Astrocyte (in vitro differentiated cells and primary cell): ENCODE measurements around the gene UBE2F. TPM values are rescaled to one million over a fixed set of nuclear protein-coding genes. Genes with fewer than 3 reads are reported as not detected.

Source experiments
- DNase-seq: peaks from one replicate; pipeline ENCODE4 v3.0.0-alpha.2; 2010; ENCODE audit warnings: low read depth
- FAIRE-seq: peaks from 2 replicates; lab custom pipeline; 2011; peaks lifted over from hg19 to GRCh38; lab: Jason Lieb, UNC
- H2AFZ ChIP-seq: 2 replicates; pipeline ENCODE4 v1.6.0; 2012; ENCODE audit warnings: low read depth, low read length, inconsistent platforms
- H3K27ac ChIP-seq: 2 replicates; pipeline ENCODE4 v1.5.1; 2011; ENCODE audit warnings: low read depth, low read length, inconsistent platforms
- H3K27me3 ChIP-seq: 2 replicates; pipeline ENCODE4 v1.6.0; 2011; ENCODE audit warnings: low read length, inconsistent platforms; ENCODE audit not compliant: insufficient read depth
- H3K36me3 ChIP-seq: 2 replicates; pipeline ENCODE4 v1.5.1; 2011; ENCODE audit warnings: low read length, inconsistent platforms; ENCODE audit not compliant: insufficient read depth
- H3K4me1 ChIP-seq: 2 replicates; pipeline ENCODE4 v1.5.1; 2011; ENCODE audit warnings: low read length, inconsistent platforms; ENCODE audit not compliant: insufficient read depth
- H3K4me2 ChIP-seq: 2 replicates; pipeline ENCODE4 v1.6.0; 2012; ENCODE audit warnings: low read length, inconsistent platforms
- H3K4me3 ChIP-seq: 2 replicates; pipeline ENCODE4 v1.5.1; 2011; ENCODE audit warnings: low read depth, mild to moderate bottlenecking, low read length, inconsistent platforms; ENCODE audit not compliant: insufficient read depth
- H3K79me2 ChIP-seq: 2 replicates; pipeline ENCODE4 v1.6.0; 2012; ENCODE audit warnings: mild to moderate bottlenecking, low read length, inconsistent platforms; ENCODE audit not compliant: insufficient read depth
- H3K9ac ChIP-seq: 2 replicates; pipeline ENCODE4 v1.6.0; 2012; ENCODE audit warnings: mild to moderate bottlenecking, low read length, inconsistent platforms
- H3K9me3 ChIP-seq: 2 replicates; pipeline ENCODE4 v1.5.1; 2012; ENCODE audit warnings: low read depth, mild to moderate bottlenecking, low read length, inconsistent platforms; ENCODE audit not compliant: insufficient read depth
- H4K20me1 ChIP-seq: 2 replicates; pipeline ENCODE4 v1.6.0; 2012; ENCODE audit warnings: low read length, inconsistent platforms; ENCODE audit not compliant: insufficient read depth
- H3K27ac Mint-ChIP-seq: one replicate; pipeline ENCODE4 v1.8.0; 2021; ENCODE audit warnings: mild to moderate bottlenecking, mixed read lengths; ENCODE audit not compliant: unreplicated experiment
- H3K27me3 Mint-ChIP-seq: one replicate; pipeline ENCODE4 v1.8.0; 2021; ENCODE audit warnings: low read depth, mixed read lengths; ENCODE audit not compliant: unreplicated experiment
- H3K36me3 Mint-ChIP-seq: one replicate; pipeline ENCODE4 v1.8.0; 2021; ENCODE audit warnings: low read depth, mixed read lengths; ENCODE audit not compliant: unreplicated experiment
- H3K4me1 Mint-ChIP-seq: one replicate; pipeline ENCODE4 v1.8.0; 2021; ENCODE audit warnings: low read depth, mixed read lengths; ENCODE audit not compliant: unreplicated experiment
- H3K4me3 Mint-ChIP-seq: one replicate; pipeline ENCODE4 v1.8.0; 2021; ENCODE audit warnings: mild to moderate bottlenecking, moderate library complexity, mixed read lengths; ENCODE audit not compliant: unreplicated experiment
- H3K9me3 Mint-ChIP-seq: one replicate; pipeline ENCODE4 v1.8.0; 2021; ENCODE audit warnings: mild to moderate bottlenecking, mixed read lengths; ENCODE audit not compliant: unreplicated experiment
- EZH2 ChIP-seq: IDR thresholded peaks from 2 replicates; pipeline ENCODE4 v1.6.1; 2012; ENCODE audit warnings: mild to moderate bottlenecking, low read length, inconsistent platforms; ENCODE audit not compliant: insufficient read depth
- total RNA-seq: library from RNA; stranded (reverse); gene quantifications from 2 replicates; pipeline ENCODE4 v1.2.1, GENCODE V29; 2021
- TF ChIP-seq, protein P1 (sequence below): IDR thresholded peaks from 2 replicates; pipeline ENCODE4 v1.5.1; 2011; ENCODE audit warnings: low read depth, mild to moderate bottlenecking, inconsistent platforms, low read length, moderate library complexity; ENCODE audit not compliant: insufficient read depth

Gene UBE2F
- total RNA-seq, 1 donor from 2014 or later = 67.1 TPM

DNA sequence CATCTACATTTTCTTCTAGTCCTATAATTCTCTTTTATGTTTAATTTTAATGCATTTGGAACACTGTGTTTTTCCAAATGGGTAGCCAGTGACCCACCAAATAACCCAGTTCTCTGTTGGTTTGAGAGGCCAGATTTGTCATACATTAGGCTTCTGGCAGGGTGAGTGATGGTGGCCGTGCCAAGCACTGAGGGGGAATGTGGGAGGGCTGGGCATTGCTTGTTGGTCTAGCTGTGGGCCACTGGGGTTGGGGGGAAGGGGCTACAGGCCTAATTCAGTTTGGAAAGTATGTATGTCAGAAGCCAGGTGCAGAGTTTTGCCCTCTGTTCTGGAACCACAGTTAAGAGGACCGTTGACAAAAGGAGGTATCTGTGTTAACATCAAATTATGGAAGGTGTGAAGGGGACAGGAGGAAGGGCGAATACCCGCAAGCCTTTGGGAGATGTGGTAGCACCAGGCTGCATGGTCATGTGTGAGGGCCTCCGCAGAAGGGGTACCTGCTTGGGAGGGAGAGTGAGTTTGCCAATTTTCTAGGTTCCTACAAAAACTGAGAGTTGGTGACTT, 55.9 kb downstream of the UBE2F start:
- Histone ChIP-seq H2AFZ (no peak overlapping the region), H3K9me3 (no peaks in the 10 kb centered on the region), H3K36me3 (no peaks in the 10 kb centered on the region), H3K4me3 (no peak overlapping the region), H3K79me2 (no peaks in the 10 kb centered on the region), H3K4me2 (no peak overlapping the region), H3K27me3 (no peaks in the 10 kb centered on the region), H4K20me1 (peaks cover 4% of the 10 kb centered on the region), H3K9ac (no peak overlapping the region), H3K4me1 (no peaks in the 10 kb centered on the region), H3K27ac (no peak overlapping the region)
- Mint-ChIP-seq H3K27ac (peak overlapping the region; percentile 24), H3K4me1 (peaks cover 21% of the 10 kb centered on the region), H3K4me3 (no peak overlapping the region), H3K36me3 (peaks cover 21% of the 10 kb centered on the region), H3K27me3 (no peaks in the 10 kb centered on the region), H3K9me3 (no peaks in the 10 kb centered on the region)
- TF ChIP-seq EZH2 = no peak
- TF ChIP-seq, protein P1, sequence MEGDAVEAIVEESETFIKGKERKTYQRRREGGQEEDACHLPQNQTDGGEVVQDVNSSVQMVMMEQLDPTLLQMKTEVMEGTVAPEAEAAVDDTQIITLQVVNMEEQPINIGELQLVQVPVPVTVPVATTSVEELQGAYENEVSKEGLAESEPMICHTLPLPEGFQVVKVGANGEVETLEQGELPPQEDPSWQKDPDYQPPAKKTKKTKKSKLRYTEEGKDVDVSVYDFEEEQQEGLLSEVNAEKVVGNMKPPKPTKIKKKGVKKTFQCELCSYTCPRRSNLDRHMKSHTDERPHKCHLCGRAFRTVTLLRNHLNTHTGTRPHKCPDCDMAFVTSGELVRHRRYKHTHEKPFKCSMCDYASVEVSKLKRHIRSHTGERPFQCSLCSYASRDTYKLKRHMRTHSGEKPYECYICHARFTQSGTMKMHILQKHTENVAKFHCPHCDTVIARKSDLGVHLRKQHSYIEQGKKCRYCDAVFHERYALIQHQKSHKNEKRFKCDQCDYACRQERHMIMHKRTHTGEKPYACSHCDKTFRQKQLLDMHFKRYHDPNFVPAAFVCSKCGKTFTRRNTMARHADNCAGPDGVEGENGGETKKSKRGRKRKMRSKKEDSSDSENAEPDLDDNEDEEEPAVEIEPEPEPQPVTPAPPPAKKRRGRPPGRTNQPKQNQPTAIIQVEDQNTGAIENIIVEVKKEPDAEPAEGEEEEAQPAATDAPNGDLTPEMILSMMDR = no peak
- FAIRE-seq = no peak
- DNase-seq = no peak

- DNase-seq = no peak
- peaks cover 22% of the 10 kb centered on the region for H3K36me3 Mint-ChIP-seq
- peaks cover 21% of the 10 kb centered on the region for H3K4me1 Mint-ChIP-seq
- TF ChIP-seq EZH2 = no peak
- TF ChIP-seq, protein P1 = no peak
- no peaks in the 10 kb centered on the region for H3K36me3 ChIP-seq
- no peaks in the 10 kb centered on the region for H3K4me1 ChIP-seq
- H3K27ac Mint-ChIP-seq = no peak overlapping the region
- no peaks in the 10 kb centered on the region for H3K27me3 ChIP-seq
- H2AFZ ChIP-seq = no peak overlapping the region
- no peaks in the 10 kb centered on the region for H3K9me3 Mint-ChIP-seq
- H3K4me3 Mint-ChIP-seq = no peak overlapping the region
- no peak overlapping the region for H3K27ac ChIP-seq
- H3K4me3 ChIP-seq = no peak overlapping the region
- H3K27me3 Mint-ChIP-seq = no peaks in the 10 kb centered on the region
- H3K4me2 ChIP-seq = no peak overlapping the region
- no peaks in the 10 kb centered on the region for H3K79me2 ChIP-seq
- H3K9ac ChIP-seq = no peak overlapping the region
- no peaks in the 10 kb centered on the region for H3K9me3 ChIP-seq
- FAIRE-seq = no peak
- peaks cover 4% of the 10 kb centered on the region for H4K20me1 ChIP-seq
Measured at GRCh38 chr2:238023608-238024007, 56.8 kb downstream of the UBE2F start.

DNA sequence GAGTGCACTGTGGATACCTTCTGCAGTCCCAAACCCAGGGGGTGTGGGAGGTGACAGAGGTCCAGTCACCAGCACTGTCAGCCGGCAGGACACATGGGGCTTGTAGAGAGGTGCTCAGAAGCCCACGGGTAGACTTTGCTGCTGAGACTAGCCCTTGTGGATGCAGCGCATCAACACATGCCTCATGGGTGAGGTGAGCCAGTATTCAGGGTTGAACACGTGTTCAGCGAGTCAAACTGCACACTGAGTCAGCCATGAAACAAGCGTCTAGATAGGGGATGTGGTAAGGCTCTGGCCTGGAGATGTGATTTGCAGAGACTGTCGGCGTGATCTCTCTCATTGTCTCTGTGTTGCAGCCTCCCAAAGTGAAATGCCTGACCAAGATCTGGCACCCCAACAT, 58.2 kb downstream of the UBE2F start:
- Histone ChIP-seq H3K4me2 (no peak overlapping the region), H3K9me3 (no peaks in the 10 kb centered on the region), H2AFZ (no peak overlapping the region), H3K4me3 (no peak overlapping the region), H3K9ac (no peak overlapping the region), H4K20me1 (peaks cover 4% of the 10 kb centered on the region), H3K27me3 (no peaks in the 10 kb centered on the region), H3K79me2 (no peaks in the 10 kb centered on the region), H3K4me1 (no peaks in the 10 kb centered on the region), H3K27ac (no peak overlapping the region), H3K36me3 (peaks cover 4% of the 10 kb centered on the region)
- H3K4me3 Mint-ChIP-seq = no peak overlapping the region
- peak; percentile 26 for FAIRE-seq
- no peaks in the 10 kb centered on the region for H3K9me3 Mint-ChIP-seq
- no peak overlapping the region for H3K27ac Mint-ChIP-seq
- no peak for TF ChIP-seq EZH2
- TF ChIP-seq, protein P1 = no peak
- peak; percentile 82 for DNase-seq
- H3K4me1 Mint-ChIP-seq = peaks cover 21% of the 10 kb centered on the region
- H3K27me3 Mint-ChIP-seq = no peaks in the 10 kb centered on the region
- H3K36me3 Mint-ChIP-seq = peaks cover 15% of the 10 kb centered on the region
